Esophagus muscularis mucosa (tissue), 4 donors: ENCODE measurements around the gene FOXD1. TPM values are rescaled to one million over a fixed set of nuclear protein-coding genes. Genes with fewer than 3 reads are reported as not detected.

ENCODE experiments used
- DNase-seq: peaks from one replicate; pipeline ENCODE4 v3.0.0-alpha.2; 2017; ENCODE audit errors: extremely low spot score
- H3K27ac ChIP-seq, 4 donors: fragments of 200-600 bp; sonication (generic); replicated peaks in 1 of 4; 1 replicate in 3 of 4; 2 replicates in 1 of 4; pipeline ENCODE4 v1.5.1; 2016 to 2019; ENCODE audit warnings: mild to moderate bottlenecking in 1 of 4
- H3K27me3 ChIP-seq, 4 donors: fragments of 200-600 bp; sonication (generic); one replicate each; pipeline versions ENCODE4 v1.5.1 to v1.6.0; 2016 to 2019
- H3K36me3 ChIP-seq, 4 donors: fragments of 200-600 bp; sonication (generic); one replicate each; pipeline ENCODE4 v1.5.1; 2016 to 2019
- H3K4me1 ChIP-seq, 4 donors: fragments of 200-600 bp; sonication (generic); one replicate each; pipeline ENCODE4 v1.5.1; 2016 to 2019
- H3K4me3 ChIP-seq, 4 donors: fragments of 200-600 bp; sonication (generic); 1 replicate in 2 of 4; 2 replicates in 2 of 4; pipeline ENCODE4 v1.5.1; 2016 to 2019; ENCODE audit warnings: mild to moderate bottlenecking in 4 of 4, moderate library complexity in 1 of 4
- H3K9me3 ChIP-seq, 4 donors: fragments of 200-600 bp; sonication (generic); 1 replicate in 3 of 4; 2 replicates in 1 of 4; pipeline ENCODE4 v1.5.1; 2016 to 2019
- EP300 ChIP-seq: sonication (generic); formaldehyde crosslinking; IDR thresholded peaks from one replicate; pipeline ENCODE4 v1.6.1; 2017; ENCODE audit warnings: antibody characterized with exemption
- POLR2A ChIP-seq: fragments of 450-650 bp; IDR thresholded peaks from one replicate; pipeline ENCODE4 v1.6.1; 2017; ENCODE audit warnings: antibody characterized with exemption, moderate library complexity, mild to moderate bottlenecking, low read depth
- POLR2AphosphoS5 ChIP-seq, 2 donors: sonication (generic); formaldehyde crosslinking; IDR thresholded peaks; one replicate each; pipeline ENCODE4 v1.6.1; 2017; ENCODE audit warnings: antibody characterized with exemption in 2 of 2
- WGBS: methylation state at CpG from one replicate; pipeline ENCODE4 v1.1.5; 2018; 5-methylcytosine and 5-hydroxymethylcytosine counted together
- intact Hi-C: fragments of 100-400 bp; cut with DNase I; formaldehyde crosslinking; loops from one replicate; pipeline ENCODE4 v1.15.1; 2023
- total RNA-seq, 4 donors: library from RNA; depleted of rRNA; stranded (reverse); fragments of >200 nt; gene quantifications; one replicate each; pipeline versions ENCODE4 v1.1.0 to v1.2.1, GENCODE V29; 2016
- TF ChIP-seq, protein P1 (sequence below), 3 experiments: fragments of 200-600 bp in 2 of 3; fragments of 450-650 bp in 1 of 3; sonication (generic) in 2 of 3; IDR thresholded peaks; one replicate each; pipeline ENCODE4 v1.5.1; 2017 to 2019; ENCODE audit warnings: antibody characterized with exemption in 3 of 3, mild to moderate bottlenecking in 2 of 3, moderate library complexity in 1 of 3

Gene FOXD1
- total RNA-seq, 4 donors from 2014 or later, result 5.0 to 23.4 (median 13.6) TPM

DNA sequence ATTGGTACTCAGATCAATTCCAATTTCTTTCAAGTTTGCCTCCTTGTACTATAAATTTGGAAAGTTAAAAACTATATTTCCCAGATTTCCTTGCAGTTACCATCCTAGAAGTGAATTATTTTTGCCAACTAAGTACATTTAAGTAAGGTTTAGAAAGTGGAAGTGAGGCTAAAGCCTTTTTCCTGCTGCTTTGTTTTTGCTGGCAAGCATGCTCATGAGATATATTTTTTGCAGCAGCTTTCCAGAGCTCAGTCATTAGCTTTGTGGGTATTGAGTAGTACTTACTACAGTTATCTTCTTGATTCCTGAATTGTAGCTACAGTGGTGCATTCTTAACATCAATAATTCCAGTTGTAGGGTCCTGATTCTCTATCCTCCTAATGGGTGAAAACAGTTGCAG is 46.1 kb upstream of the FOXD1 start:
- intact Hi-C loops, result no loop called here
- no peak for DNase-seq

DNA sequence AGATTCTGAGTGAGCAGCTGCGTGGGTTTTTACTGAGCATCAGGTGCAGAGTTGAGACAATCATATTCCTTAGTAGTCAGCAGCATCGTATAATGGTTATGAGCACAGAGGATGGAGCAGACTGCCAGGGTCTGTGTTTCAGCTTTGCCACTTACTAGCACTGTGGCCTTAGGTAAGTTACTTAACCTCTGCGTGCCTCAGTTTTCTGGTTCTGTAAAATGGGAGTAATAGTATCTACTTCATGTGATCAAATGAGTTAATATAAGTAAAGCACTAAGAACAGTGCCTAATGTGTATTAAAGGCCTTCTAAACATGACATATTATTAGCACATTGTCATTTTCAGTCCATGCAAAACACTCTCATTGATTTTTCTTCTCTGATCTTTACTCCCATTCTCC is 44.8 kb upstream of the FOXD1 start:
- 80% methylated on average over 3 of the region's 3 CpGs for WGBS
- intact Hi-C loops, result no loop called here
- TF ChIP-seq POLR2AphosphoS5 (IDR thresholded peaks at IDR 0.05) (no peak), POLR2A (no peak), EP300 (no peak)
- TF ChIP-seq, protein P1, sequence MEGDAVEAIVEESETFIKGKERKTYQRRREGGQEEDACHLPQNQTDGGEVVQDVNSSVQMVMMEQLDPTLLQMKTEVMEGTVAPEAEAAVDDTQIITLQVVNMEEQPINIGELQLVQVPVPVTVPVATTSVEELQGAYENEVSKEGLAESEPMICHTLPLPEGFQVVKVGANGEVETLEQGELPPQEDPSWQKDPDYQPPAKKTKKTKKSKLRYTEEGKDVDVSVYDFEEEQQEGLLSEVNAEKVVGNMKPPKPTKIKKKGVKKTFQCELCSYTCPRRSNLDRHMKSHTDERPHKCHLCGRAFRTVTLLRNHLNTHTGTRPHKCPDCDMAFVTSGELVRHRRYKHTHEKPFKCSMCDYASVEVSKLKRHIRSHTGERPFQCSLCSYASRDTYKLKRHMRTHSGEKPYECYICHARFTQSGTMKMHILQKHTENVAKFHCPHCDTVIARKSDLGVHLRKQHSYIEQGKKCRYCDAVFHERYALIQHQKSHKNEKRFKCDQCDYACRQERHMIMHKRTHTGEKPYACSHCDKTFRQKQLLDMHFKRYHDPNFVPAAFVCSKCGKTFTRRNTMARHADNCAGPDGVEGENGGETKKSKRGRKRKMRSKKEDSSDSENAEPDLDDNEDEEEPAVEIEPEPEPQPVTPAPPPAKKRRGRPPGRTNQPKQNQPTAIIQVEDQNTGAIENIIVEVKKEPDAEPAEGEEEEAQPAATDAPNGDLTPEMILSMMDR (IDR thresholded peaks at IDR 0.05), result no peak

More for the DNA sequence above, 46.1 kb upstream of the FOXD1 start:
- TF ChIP-seq POLR2A, result no peak
- no peak for TF ChIP-seq POLR2AphosphoS5 (IDR thresholded peaks at IDR 0.05)
- TF ChIP-seq, protein P1 (IDR thresholded peaks at IDR 0.05), result no peak
- TF ChIP-seq EP300, result no peak
- H3K4me3 ChIP-seq, result no peak overlapping the region
- H3K27me3 ChIP-seq, result no peaks in the 10 kb centered on the region
- H3K4me1 ChIP-seq, result peaks cover 15 to 21% (median 19%) of the 10 kb centered on the region in 4 donors
- no peaks in the 10 kb centered on the region for H3K9me3 ChIP-seq
- no peaks in the 10 kb centered on the region for H3K36me3 ChIP-seq
- no peak overlapping the region for H3K27ac ChIP-seq

DNA sequence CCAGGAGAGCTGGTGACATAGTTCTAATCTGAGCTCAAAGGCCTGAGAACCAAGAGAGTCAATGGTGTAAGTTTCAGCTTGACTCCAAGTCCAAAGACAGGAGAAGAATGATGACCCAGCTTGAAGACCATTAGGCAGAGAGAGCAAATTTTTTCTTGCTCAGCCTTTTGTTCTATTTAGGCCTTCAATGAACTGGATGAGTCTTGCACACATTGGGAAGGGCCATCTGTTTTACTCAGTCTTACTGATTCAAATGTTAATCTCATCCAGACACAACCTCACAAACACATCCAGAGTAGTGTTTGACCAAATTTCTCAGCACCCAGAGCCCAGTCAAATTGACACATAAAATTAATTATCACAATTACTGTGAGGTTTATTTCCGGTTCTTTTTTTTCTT is 42.6 kb upstream of the FOXD1 start:
- Histone ChIP-seq H3K27ac (no peak overlapping the region), H3K27me3 (no peaks in the 10 kb centered on the region), H3K36me3 (no peaks in the 10 kb centered on the region), H3K4me1 (no peaks in the 10 kb centered on the region), H3K9me3 (no peaks in the 10 kb centered on the region), H3K4me3 (no peak overlapping the region)
- intact Hi-C loops, result no loop called here
- no peak for DNase-seq
- 86% methylated on average over 1 of the region's 1 CpG for WGBS
- TF ChIP-seq, protein P1 (IDR thresholded peaks at IDR 0.05), result no peak
- no peak for TF ChIP-seq EP300
- no peak for TF ChIP-seq POLR2A
- no peak for TF ChIP-seq POLR2AphosphoS5 (IDR thresholded peaks at IDR 0.05)

More for the DNA sequence above, 44.8 kb upstream of the FOXD1 start:
- Histone ChIP-seq H3K36me3 (no peaks in the 10 kb centered on the region), H3K4me1 (peaks cover 8 to 12% (median 10%) of the 10 kb centered on the region in 4 donors), H3K27ac (no peak overlapping the region), H3K27me3 (no peaks in the 10 kb centered on the region), H3K4me3 (no peak overlapping the region), H3K9me3 (no peaks in the 10 kb centered on the region)
- DNase-seq, result no peak

DNA sequence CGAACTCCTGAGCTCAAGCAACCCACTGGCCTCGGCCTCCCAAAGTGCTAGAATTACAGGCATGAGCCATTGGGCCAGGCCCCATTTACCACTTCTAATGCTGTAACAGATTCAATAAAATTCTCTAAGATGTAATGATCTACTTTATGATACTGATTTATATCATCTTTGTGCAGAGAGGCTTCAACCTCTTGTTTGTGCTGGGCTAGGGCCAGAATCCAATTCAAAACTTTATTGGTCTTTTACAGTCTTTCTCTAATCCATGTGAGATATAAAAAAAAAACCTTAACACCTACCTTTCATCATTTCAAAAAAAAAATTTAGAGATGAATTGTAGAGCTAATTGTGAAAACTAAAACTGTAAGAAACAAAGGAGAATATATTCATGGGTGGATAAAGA is 41.5 kb upstream of the FOXD1 start:
- Histone ChIP-seq H3K36me3 (no peaks in the 10 kb centered on the region), H3K9me3 (no peaks in the 10 kb centered on the region), H3K4me3 (no peak overlapping the region), H3K4me1 (no peaks in the 10 kb centered on the region), H3K27ac (no peak overlapping the region), H3K27me3 (no peaks in the 10 kb centered on the region)
- DNase-seq, result no peak
- WGBS, result 96% methylated on average over 2 of the region's 2 CpGs
- intact Hi-C loops, result no loop called here
- TF ChIP-seq, protein P1 (IDR thresholded peaks at IDR 0.05), result no peak
- TF ChIP-seq POLR2A (no peak), POLR2AphosphoS5 (IDR thresholded peaks at IDR 0.05) (no peak), EP300 (no peak)

DNA sequence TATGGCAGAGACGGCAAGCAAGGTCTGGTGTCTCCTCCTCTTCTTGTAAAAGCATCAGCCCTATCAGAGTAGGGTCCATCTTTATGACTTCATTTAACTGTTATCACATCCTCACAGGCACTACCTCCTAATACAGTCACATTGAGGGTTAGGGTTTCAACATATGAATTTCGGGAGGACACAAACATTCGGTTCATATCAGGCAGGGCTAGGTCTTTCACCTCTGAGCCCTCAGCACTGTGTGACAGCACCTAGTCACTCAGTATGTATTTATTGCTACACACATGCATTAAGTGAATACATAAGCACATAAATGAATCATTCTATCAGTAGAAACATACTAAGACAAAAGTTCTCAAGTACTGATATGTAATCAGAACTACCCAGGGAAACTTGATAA is 40.2 kb upstream of the FOXD1 start:
- Histone ChIP-seq H3K36me3 (no peaks in the 10 kb centered on the region), H3K4me1 (no peaks in the 10 kb centered on the region), H3K9me3 (no peaks in the 10 kb centered on the region), H3K4me3 (no peak overlapping the region), H3K27ac (no peak overlapping the region), H3K27me3 (no peaks in the 10 kb centered on the region)
- DNase-seq, result no peak
- intact Hi-C loops, result no loop called here
- WGBS, result 90% methylated on average over 3 of the region's 3 CpGs
- TF ChIP-seq EP300 (no peak), POLR2AphosphoS5 (IDR thresholded peaks at IDR 0.05) (no peak), POLR2A (no peak)
- TF ChIP-seq, protein P1 (IDR thresholded peaks at IDR 0.05), result no peak
